Endodermal cell (in vitro differentiated cells): ENCODE measurements around the gene SLC22A17. TPM values are rescaled to one million over a fixed set of nuclear protein-coding genes. Genes with fewer than 3 reads are reported as not detected.

Source experiments
- DNase-seq: peaks from one replicate; pipeline ENCODE4 v3.0.0-alpha.2; 2017
- H3K27ac ChIP-seq: 2 replicates; pipeline ENCODE4 v1.5.1; 2013; ENCODE audit warnings: mild to moderate bottlenecking, low read depth, low read length, moderate library complexity
- H3K27me3 ChIP-seq: 2 replicates; pipeline ENCODE4 v1.6.1; 2013; ENCODE audit warnings: mild to moderate bottlenecking, low read length, moderate library complexity; ENCODE audit not compliant: insufficient read depth, control insufficient read depth, poor library complexity, severe bottlenecking
- H3K36me3 ChIP-seq: 2 replicates; pipeline ENCODE4 v1.7.0; 2013; ENCODE audit warnings: mild to moderate bottlenecking, low read length, moderate library complexity; ENCODE audit not compliant: control insufficient read depth, insufficient read depth
- H3K4me1 ChIP-seq: one replicate; pipeline ENCODE4 v1.7.0; 2013; ENCODE audit warnings: low read length; ENCODE audit not compliant: control insufficient read depth, insufficient read depth
- H3K4me3 ChIP-seq: 2 replicates; pipeline ENCODE4 v1.5.1; 2013; ENCODE audit warnings: mild to moderate bottlenecking, low read length, moderate library complexity
- H3K9ac ChIP-seq: 2 replicates; pipeline ENCODE4 v1.6.1; 2013; ENCODE audit warnings: mild to moderate bottlenecking, low read length, moderate library complexity; ENCODE audit not compliant: poor library complexity, severe bottlenecking; ENCODE audit errors: extremely low read depth
- H3K9me3 ChIP-seq: 2 replicates; pipeline ENCODE4 v1.6.1; 2013; ENCODE audit warnings: mild to moderate bottlenecking, low read length, moderate library complexity; ENCODE audit not compliant: control insufficient read depth
- H3K27ac Mint-ChIP-seq: 2 replicates; pipeline ENCODE4 v1.8.0; 2020; ENCODE audit warnings: mixed read lengths
- H3K27me3 Mint-ChIP-seq: 2 replicates; pipeline ENCODE4 v1.8.0; 2021; ENCODE audit warnings: mild to moderate bottlenecking, mixed read lengths; ENCODE audit not compliant: insufficient read depth
- H3K36me3 Mint-ChIP-seq: 2 replicates; pipeline ENCODE4 v1.8.0; 2020; ENCODE audit warnings: low read depth, mixed read lengths
- H3K4me1 Mint-ChIP-seq: 2 replicates; pipeline ENCODE4 v1.8.0; 2020; ENCODE audit warnings: mixed read lengths
- H3K4me3 Mint-ChIP-seq: 2 replicates; pipeline ENCODE4 v1.8.0; 2020; ENCODE audit warnings: mild to moderate bottlenecking, moderate library complexity, mixed read lengths
- H3K9me3 Mint-ChIP-seq: 2 replicates; pipeline ENCODE4 v1.8.0; 2020; ENCODE audit warnings: mild to moderate bottlenecking, mixed read lengths
- CTCF ChIP-seq: fragments of 200-600 bp; sonication (generic); conservative IDR thresholded peaks from 2 replicates; pipeline ENCODE4 v1.5.0; 2021; ENCODE audit warnings: antibody characterized with exemption, mild to moderate bottlenecking
- WGBS, 2 experiments: methylation state at CpG; one replicate each; pipeline versions ENCODE4 v1.1.5 to v1.1.7; 2013; ENCODE audit warnings: missing lambda C conversion rate in 2 of 2, mixed read lengths in 1 of 2; ENCODE audit not compliant: insufficient coverage in 1 of 2, insufficient read length in 1 of 2; 5-methylcytosine and 5-hydroxymethylcytosine counted together
- total RNA-seq, 2 donors: library from RNA; stranded (reverse); fragmentation: NEBNext Ultra II Directional in 1 of 2; extraction: Animal tissue kit (Norgen Biotek cat#: 25700) in 1 of 2; gene quantifications; 2 replicates in 1 of 2; 3 replicates in 1 of 2; pipeline ENCODE4 v1.2.1, GENCODE V29; 2021

SLC22A17 gene
- total RNA-seq, 2 donors from 2014 or later = 49.9 to 89.0 TPM

- no peak overlapping the region for H3K27ac Mint-ChIP-seq
- no peaks in the 10 kb centered on the region for H3K36me3 Mint-ChIP-seq
- Histone ChIP-seq H3K9ac (no peak overlapping the region), H3K4me1 (no peaks in the 10 kb centered on the region), H3K36me3 (no peaks in the 10 kb centered on the region), H3K4me3 (no peak overlapping the region), H3K9me3 (no peaks in the 10 kb centered on the region), H3K27me3 (peaks cover 14% of the 10 kb centered on the region), H3K27ac (no peak overlapping the region)
- H3K9me3 Mint-ChIP-seq = no peaks in the 10 kb centered on the region
- DNase-seq = no peak
- 90 to 91% methylated on average over 7 to 12 of the region's 12 CpGs for WGBS, 2 experiments
- H3K4me1 Mint-ChIP-seq = peaks cover 5% of the 10 kb centered on the region
- no peak overlapping the region for H3K4me3 Mint-ChIP-seq
- no peak for TF ChIP-seq CTCF
- peaks cover 25% of the 10 kb centered on the region for H3K27me3 Mint-ChIP-seq
These were observed 36.7 kb upstream of the SLC22A17 start for GRCh38 chr14:23389396-23389795.

GRCh38 chr14:23388996-23389395, 36.3 kb upstream of the SLC22A17 start:
- no peaks in the 10 kb centered on the region for H3K9me3 ChIP-seq
- H3K27ac Mint-ChIP-seq = no peak overlapping the region
- H3K4me3 Mint-ChIP-seq = no peak overlapping the region
- no peak for TF ChIP-seq CTCF
- H3K9ac ChIP-seq = no peak overlapping the region
- peaks cover 26% of the 10 kb centered on the region for H3K27me3 Mint-ChIP-seq
- no peak for DNase-seq
- no peak overlapping the region for H3K4me3 ChIP-seq
- 93 to 95% methylated on average over 2 to 8 of the region's 8 CpGs for WGBS, 2 experiments
- H3K27me3 ChIP-seq = peaks cover 14% of the 10 kb centered on the region
- no peaks in the 10 kb centered on the region for H3K36me3 Mint-ChIP-seq
- peaks cover 5% of the 10 kb centered on the region for H3K4me1 Mint-ChIP-seq
- H3K27ac ChIP-seq = no peak overlapping the region
- no peaks in the 10 kb centered on the region for H3K36me3 ChIP-seq
- no peaks in the 10 kb centered on the region for H3K4me1 ChIP-seq
- no peaks in the 10 kb centered on the region for H3K9me3 Mint-ChIP-seq

GRCh38 chr14:23387916-23388882, 35.5 kb upstream of the SLC22A17 start:
- Mint-ChIP-seq H3K27me3 (peaks cover 29% of the 10 kb centered on the region), H3K9me3 (no peaks in the 10 kb centered on the region), H3K4me1 (peaks cover 5% of the 10 kb centered on the region), H3K27ac (no peak overlapping the region), H3K4me3 (no peak overlapping the region), H3K36me3 (no peaks in the 10 kb centered on the region)
- Histone ChIP-seq H3K9me3 (no peaks in the 10 kb centered on the region), H3K9ac (no peak overlapping the region), H3K27me3 (peaks cover 9% of the 10 kb centered on the region), H3K4me3 (no peak overlapping the region), H3K4me1 (no peaks in the 10 kb centered on the region), H3K27ac (no peak overlapping the region), H3K36me3 (no peaks in the 10 kb centered on the region)
- DNase-seq = no peak
- WGBS, 2 experiments = 91 to 93% methylated on average over 16 to 26 of the region's 26 CpGs
- TF ChIP-seq CTCF = no peak
